H54 (cell line): ENCODE measurements around the gene SLC10A3.

ENCODE experiments used
- DNase-seq: peaks from one replicate; pipeline ENCODE4 v3.0.0; 2011; ENCODE audit warnings: low spot score, mixed read lengths; ENCODE audit not compliant: insufficient read length
- FAIRE-seq: peaks from 3 replicates; lab custom pipeline; 2011; peaks lifted over from hg19 to GRCh38; lab: Jason Lieb, UNC
- POLR2A ChIP-seq: IDR thresholded peaks from 2 replicates; pipeline ENCODE4 v1.6.1; 2011; ENCODE audit warnings: low read depth, mild to moderate bottlenecking, low read length

The SLC10A3 gene

GRCh38 chrX:154490414-154491083, at the start of gene SLC10A3:
TSS of gene SLC10A3 (minus strand) at chrX:154490629. CDS start at chrX:154488940, 1,689 bp downstream.
- FAIRE-seq = no peak
- DNase-seq = peak; percentile 95
- peak; percentile 93 for TF ChIP-seq POLR2A

- FAIRE-seq = no peak
- TF ChIP-seq POLR2A = no peak
- no peak for DNase-seq
Measured at GRCh38 chrX:154539077-154539476, 48.6 kb upstream of the SLC10A3 start.

GRCh38 chrX:154535892-154536291, 45.5 kb upstream of the SLC10A3 start:
- TF ChIP-seq POLR2A = no peak
- FAIRE-seq = no peak
- DNase-seq = no peak

GRCh38 chrX:154534526-154535322, 44.3 kb upstream of the SLC10A3 start:
- FAIRE-seq = peak; percentile 6
- DNase-seq = peak; percentile 61
- no peak for TF ChIP-seq POLR2A

GRCh38 chrX:154532690-154533089, 42.3 kb upstream of the SLC10A3 start:
- FAIRE-seq (no peak), DNase-seq (no peak)
- no peak for TF ChIP-seq POLR2A

GRCh38 chrX:154531626-154532025, 41.2 kb upstream of the SLC10A3 start:
- TF ChIP-seq POLR2A = no peak
- FAIRE-seq = no peak
- no peak for DNase-seq

- no peak for DNase-seq
- no peak for TF ChIP-seq POLR2A
- no peak for FAIRE-seq
Measured at GRCh38 chrX:154530286-154530685, 39.9 kb upstream of the SLC10A3 start.

- FAIRE-seq = no peak
- no peak for TF ChIP-seq POLR2A
- DNase-seq = no peak
Measured at GRCh38 chrX:154529206-154529612, 38.8 kb upstream of the SLC10A3 start.

GRCh38 chrX:154526901-154527675, 36.7 kb upstream of the SLC10A3 start:
- DNase-seq (no peak), FAIRE-seq (no peak)
- TF ChIP-seq POLR2A = no peak

GRCh38 chrX:154525606-154526490, 35.4 kb upstream of the SLC10A3 start:
- TF ChIP-seq POLR2A = no peak
- no peak for FAIRE-seq
- no peak for DNase-seq

- FAIRE-seq (no peak), DNase-seq (no peak)
- no peak for TF ChIP-seq POLR2A
Measured at GRCh38 chrX:154519389-154519788, 29.0 kb upstream of the SLC10A3 start.

GRCh38 chrX:154517101-154517781, 26.8 kb upstream of the SLC10A3 start:
- no peak for FAIRE-seq
- TF ChIP-seq POLR2A = no peak
- no peak for DNase-seq
